ENCODE data around the gene NQO2.

DNA sequence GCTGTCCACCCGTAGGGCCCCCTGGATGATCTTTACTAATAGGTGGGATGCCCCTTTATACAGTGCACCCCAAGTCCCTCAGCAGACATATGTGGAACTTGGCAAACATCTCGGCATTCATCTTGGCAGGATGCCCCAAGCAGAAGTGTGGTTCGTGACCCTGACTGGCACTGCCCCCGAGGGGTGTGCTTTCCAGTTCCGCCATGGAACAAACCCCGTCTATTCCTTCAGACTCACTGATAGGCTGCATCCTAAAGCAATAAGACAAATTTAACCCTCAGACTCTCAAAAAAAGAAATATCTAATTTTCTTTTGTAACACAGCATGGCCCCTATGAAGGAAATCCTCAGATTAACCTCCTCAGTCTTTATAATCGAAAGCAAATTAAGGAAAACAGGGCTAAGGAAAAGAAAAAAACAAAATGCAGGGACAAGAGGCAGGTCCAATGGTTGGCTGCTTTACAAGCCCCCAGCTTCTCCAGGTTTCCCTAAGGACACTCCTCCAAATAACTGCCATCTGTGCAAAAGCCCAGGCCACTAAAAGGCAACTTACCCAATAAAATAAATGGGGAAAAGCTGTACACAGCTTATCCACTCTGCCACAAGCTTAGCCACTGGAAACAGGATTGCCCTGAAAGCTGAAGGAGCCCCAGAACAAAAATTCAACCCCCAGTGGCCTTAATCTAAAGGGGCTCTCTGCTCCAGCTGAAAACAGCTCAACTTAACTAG lies 38.1 kb downstream of the NQO2 start:
- TF ChIP-seq, protein P1, sequence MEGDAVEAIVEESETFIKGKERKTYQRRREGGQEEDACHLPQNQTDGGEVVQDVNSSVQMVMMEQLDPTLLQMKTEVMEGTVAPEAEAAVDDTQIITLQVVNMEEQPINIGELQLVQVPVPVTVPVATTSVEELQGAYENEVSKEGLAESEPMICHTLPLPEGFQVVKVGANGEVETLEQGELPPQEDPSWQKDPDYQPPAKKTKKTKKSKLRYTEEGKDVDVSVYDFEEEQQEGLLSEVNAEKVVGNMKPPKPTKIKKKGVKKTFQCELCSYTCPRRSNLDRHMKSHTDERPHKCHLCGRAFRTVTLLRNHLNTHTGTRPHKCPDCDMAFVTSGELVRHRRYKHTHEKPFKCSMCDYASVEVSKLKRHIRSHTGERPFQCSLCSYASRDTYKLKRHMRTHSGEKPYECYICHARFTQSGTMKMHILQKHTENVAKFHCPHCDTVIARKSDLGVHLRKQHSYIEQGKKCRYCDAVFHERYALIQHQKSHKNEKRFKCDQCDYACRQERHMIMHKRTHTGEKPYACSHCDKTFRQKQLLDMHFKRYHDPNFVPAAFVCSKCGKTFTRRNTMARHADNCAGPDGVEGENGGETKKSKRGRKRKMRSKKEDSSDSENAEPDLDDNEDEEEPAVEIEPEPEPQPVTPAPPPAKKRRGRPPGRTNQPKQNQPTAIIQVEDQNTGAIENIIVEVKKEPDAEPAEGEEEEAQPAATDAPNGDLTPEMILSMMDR (conservative IDR thresholded peaks at IDR 0.05; ENCODE audit: low read depth, low read length) = no peak
- TF ChIP-seq EZH2 (IDR thresholded peaks at IDR 0.05; ENCODE audit: low read length, unreplicated experiment) = no peak
- no peak for TF ChIP-seq EZH2phosphoT487 (IDR thresholded peaks at IDR 0.05; ENCODE audit: borderline replicate concordance, low read length)

Data from PC-3 (cell line).